HG03175 (cell line): ENCODE results near the gene PER2.

Experiments
- ATAC-seq: cut with Tn5 transposase; IDR thresholded peaks from one replicate; pipeline ENCODE4 v1.9.1; 2021; ENCODE audit warnings: mild to moderate bottlenecking, moderate library complexity; ENCODE audit not compliant: unreplicated experiment

The PER2 gene

GRCh38 chr2:238269741-238270140, 18.7 kb downstream of the PER2 start:
- no peak for ATAC-seq

- no peak for ATAC-seq
Measured at GRCh38 chr2:238267884-238268680, 20.3 kb downstream of the PER2 start.

GRCh38 chr2:238267341-238267710, 21.1 kb downstream of the PER2 start:
- no peak for ATAC-seq

DNA sequence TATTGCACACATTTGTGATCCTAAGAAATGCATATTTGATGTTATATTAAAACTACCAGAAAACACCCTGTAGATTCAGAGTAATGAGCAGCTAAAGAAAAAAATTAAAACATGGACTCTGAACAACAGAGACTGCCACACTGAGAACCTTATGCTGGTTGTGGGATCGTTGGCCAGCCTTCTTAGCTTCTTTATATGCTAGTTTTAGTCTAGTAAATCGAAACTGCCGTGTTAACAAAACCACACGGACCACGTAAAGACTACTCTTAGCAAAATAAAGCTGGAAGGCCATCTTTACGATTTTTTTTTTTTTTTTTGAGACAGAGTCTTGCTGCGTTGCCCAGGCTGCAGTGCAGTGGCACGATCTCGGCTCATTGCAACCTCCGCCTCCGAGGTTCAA, 22.8 kb downstream of the PER2 start:
- ATAC-seq: no peak

DNA sequence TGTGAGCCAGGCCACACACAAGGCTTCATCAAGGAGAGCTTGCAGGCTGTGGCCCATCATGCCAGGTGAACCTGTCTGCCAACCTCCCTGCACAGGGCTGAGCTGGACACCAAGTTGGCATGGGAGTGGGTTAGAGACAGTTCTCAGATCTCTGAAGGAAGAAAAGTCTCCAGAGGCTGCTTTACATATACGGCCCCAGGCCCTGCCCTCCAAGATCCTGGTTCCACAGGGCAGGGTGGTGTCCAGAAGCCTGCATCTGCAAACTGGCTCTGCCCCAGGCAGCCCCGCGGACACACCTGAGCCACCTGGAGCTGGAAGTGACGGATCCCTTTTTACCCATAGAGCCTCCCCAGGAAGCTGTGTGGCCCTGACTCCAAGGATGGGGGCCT, 24.3 kb downstream of the PER2 start:
- ATAC-seq: no peak

GRCh38 chr2:238263204-238264071, 25.0 kb downstream of the PER2 start:
- no peak for ATAC-seq

GRCh38 chr2:238262496-238263122, 25.8 kb downstream of the PER2 start:
- ATAC-seq: no peak

GRCh38 chr2:238261718-238262375, 26.6 kb downstream of the PER2 start:
- ATAC-seq: no peak

DNA sequence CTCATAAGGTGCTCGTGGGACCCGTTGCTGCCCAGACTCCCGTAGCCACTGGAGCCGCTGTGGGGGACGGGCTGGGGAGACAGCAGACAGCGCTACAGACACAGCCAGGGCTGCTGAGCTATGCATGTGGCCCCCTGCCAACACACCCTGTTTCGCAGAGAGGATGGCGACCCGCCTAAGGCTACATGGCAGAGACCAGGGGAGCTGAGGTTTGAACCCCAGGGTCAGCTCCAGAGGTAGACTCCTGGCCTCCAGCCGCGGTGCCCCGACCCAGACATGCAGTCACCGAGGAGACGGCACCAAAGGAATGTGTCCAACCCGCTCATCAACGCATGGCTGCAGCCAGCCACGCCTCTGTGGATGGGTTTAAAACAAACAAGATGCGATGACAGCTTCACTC, 27.5 kb downstream of the PER2 start:
- no peak for ATAC-seq

- no peak for ATAC-seq
Measured at GRCh38 chr2:238259061-238260020, 29.1 kb downstream of the PER2 start.

- ATAC-seq: no peak
Measured at GRCh38 chr2:238257786-238258700, 30.4 kb downstream of the PER2 start.

GRCh38 chr2:238256594-238257104, 31.8 kb downstream of the PER2 start:
- no peak for ATAC-seq

GRCh38 chr2:238256111-238256510, 32.3 kb downstream of the PER2 start:
- ATAC-seq: no peak

- ATAC-seq: no peak
Measured at GRCh38 chr2:238255636-238256035, 32.8 kb downstream of the PER2 start.

DNA sequence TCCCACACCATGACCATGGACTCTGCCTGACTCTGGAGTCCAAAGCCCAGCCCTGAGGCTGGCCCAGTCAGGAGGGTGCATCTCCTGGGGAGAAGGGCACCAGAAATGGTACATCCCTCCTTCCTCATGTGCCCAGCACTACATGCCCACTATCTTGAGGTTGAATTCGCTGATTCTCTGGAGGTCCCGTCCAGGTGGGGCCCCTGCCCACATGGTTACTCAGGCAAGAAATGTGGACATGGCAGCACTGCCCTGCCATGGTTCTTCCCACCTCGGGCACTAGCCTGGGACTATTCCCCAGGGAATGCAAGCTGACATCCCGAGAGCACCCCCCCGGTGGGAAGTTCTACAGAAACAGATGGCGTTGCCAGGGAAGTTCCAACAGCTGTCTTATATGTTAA, 33.3 kb downstream of the PER2 start:
- no peak for ATAC-seq

GRCh38 chr2:238254095-238254723, 34.2 kb downstream of the PER2 start:
- ATAC-seq: no peak

DNA sequence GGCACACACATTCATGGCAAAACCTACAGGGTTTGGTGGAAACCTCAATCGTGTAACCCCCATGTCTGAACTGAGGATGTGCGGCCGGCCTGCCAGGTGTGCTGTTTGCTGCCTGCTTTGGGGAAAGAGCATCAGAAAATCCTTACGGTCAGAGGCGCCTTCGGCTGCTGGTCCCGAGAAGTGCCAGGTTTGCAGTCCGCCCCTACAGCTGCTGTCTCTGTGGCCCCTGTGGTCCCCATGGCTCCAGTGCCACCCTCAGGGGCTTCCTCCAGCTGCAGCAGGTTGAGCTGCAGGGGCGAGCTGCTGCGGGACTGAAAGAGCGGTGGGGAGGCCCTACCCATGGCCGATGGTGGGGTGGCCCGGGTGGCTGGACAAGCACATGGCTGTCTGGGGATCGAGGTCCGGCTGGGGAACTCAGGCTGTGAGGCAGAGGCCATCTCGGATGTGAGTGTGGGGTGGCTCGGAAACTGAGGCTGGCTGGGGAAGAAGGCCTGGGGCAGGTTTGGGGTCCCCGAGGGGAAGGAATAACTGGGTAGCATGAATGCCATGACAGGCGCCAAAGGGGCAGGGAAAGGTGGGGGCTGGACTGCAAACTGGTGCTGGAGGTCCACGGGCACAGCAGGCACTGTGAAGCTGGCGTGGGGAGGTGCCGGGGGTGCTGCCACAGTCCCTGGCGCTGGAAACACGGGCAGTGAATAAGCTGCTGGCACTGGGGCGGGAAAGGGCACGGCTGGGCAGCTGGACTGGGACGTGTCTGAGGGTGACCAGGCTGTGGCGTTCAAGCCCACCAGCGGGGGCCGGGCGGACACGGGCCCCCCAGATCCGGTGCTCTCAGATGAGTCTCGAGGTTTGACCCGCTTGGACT, 35.4 kb downstream of the PER2 start:
- ATAC-seq: no peak
